Measurements from ENCODE around the gene WDR75. TPM values are rescaled to one million over a fixed set of nuclear protein-coding genes. Genes with fewer than 3 reads are reported as not detected.

WDR75 gene
- total and polyA plus RNA-seq, 2 of the 13 experiments (the other 11 are each of a cell fraction or from before 2014, with no cell fraction given): 63.0 to 74.1 TPM

- no peak for TF ChIP-seq CERS6 (CRISPR knock-in tag; IDR thresholded peaks at IDR 0.05)
- no peak for TF ChIP-seq STAT6 (CRISPR knock-in tag; IDR thresholded peaks at IDR 0.05; ENCODE audit: borderline replicate concordance)
- no peak for TF ChIP-seq SRSF9 (IDR thresholded peaks at IDR 0.05; ENCODE audit: borderline replicate concordance, insufficient read depth, low read depth, low read length, poor library complexity, severe bottlenecking)
- no peak for TF ChIP-seq CEBPZ (IDR thresholded peaks at IDR 0.05; ENCODE audit: low read length)
- TF ChIP-seq ZBTB1 (CRISPR knock-in tag; IDR thresholded peaks at IDR 0.05; ENCODE audit: borderline replicate concordance): no peak
- no peak for TF ChIP-seq ZBTB39 (CRISPR knock-in tag; IDR thresholded peaks at IDR 0.05)
- no peak for TF ChIP-seq ZFYVE20 (CRISPR knock-in tag; IDR thresholded peaks at IDR 0.05; ENCODE audit: borderline replicate concordance, low read depth)
- no peak for TF ChIP-seq ZNF280D (CRISPR knock-in tag; IDR thresholded peaks at IDR 0.05)
- no peak for TF ChIP-seq ELK4 (CRISPR knock-in tag; IDR thresholded peaks at IDR 0.05; ENCODE audit: borderline replicate concordance)
- TF ChIP-seq TEAD2 (CRISPR knock-in tag; IDR thresholded peaks at IDR 0.05): no peak
These were observed 81.3 kb downstream of the WDR75 start (continued) for GRCh38 chr2:189522435-189523151.
